Measurements from ENCODE around the gene MYO9A.

Gene MYO9A

DNA sequence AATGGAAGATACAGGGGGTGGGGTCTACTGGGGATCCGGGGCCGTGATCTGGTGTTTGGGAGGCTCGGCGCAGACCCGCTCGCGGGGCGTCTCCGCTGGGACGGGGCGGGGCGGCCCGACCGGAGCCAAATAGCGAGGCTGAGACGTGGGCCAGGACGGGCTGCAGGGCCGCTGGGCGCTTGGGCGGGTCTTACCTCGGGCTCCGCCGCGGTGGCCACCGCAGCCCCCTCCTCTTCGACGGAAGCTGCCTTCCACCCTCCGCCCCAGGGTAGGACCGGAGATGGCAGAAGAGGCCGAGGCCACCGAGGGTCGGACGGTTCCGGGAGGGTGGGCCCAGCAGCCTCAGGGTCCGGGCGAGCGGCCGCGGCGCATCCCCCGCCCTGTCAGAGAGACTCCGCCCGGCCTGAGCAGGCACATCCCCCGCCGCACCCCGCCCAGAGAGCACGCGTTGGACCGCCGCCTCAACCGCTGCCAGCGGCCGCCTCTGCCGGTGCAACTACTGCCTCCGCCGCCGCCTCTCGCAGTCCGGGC is 399 bp downstream of the MYO9A start (continued):
- TF ChIP-seq MEIS1 (CRISPR knock-in tag; IDR thresholded peaks at IDR 0.05; ENCODE audit: borderline replicate concordance): no peak
- no peak for TF ChIP-seq ZNF248 (tag by site-specific recombination; IDR thresholded peaks at IDR 0.05)
- TF ChIP-seq, protein P1, sequence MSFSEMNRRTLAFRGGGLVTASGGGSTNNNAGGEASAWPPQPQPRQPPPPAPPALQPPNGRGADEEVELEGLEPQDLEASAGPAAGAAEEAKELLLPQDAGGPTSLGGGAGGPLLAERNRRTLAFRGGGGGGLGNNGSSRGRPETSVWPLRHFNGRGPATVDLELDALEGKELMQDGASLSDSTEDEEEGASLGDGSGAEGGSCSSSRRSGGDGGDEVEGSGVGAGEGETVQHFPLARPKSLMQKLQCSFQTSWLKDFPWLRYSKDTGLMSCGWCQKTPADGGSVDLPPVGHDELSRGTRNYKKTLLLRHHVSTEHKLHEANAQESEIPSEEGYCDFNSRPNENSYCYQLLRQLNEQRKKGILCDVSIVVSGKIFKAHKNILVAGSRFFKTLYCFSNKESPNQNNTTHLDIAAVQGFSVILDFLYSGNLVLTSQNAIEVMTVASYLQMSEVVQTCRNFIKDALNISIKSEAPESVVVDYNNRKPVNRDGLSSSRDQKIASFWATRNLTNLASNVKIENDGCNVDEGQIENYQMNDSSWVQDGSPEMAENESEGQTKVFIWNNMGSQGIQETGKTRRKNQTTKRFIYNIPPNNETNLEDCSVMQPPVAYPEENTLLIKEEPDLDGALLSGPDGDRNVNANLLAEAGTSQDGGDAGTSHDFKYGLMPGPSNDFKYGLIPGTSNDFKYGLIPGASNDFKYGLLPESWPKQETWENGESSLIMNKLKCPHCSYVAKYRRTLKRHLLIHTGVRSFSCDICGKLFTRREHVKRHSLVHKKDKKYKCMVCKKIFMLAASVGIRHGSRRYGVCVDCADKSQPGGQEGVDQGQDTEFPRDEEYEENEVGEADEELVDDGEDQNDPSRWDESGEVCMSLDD (tag by site-specific recombination; IDR thresholded peaks at IDR 0.05): peak; percentile 72
- peak; percentile 91 for TF ChIP-seq ZEB2 (tag by site-specific recombination; IDR thresholded peaks at IDR 0.05)
- TF ChIP-seq ZNF768 (tag by site-specific recombination; IDR thresholded peaks at IDR 0.05): no peak; the same call in 1 of the 2 replicates
- TF ChIP-seq ZFP37 (tag by site-specific recombination; IDR thresholded peaks at IDR 0.05): peak; percentile 96
- peak; percentile 80; the same call in 1 of the 2 replicates for TF ChIP-seq ZNF837 (tag by site-specific recombination; IDR thresholded peaks at IDR 0.05)
- TF ChIP-seq, protein P2, sequence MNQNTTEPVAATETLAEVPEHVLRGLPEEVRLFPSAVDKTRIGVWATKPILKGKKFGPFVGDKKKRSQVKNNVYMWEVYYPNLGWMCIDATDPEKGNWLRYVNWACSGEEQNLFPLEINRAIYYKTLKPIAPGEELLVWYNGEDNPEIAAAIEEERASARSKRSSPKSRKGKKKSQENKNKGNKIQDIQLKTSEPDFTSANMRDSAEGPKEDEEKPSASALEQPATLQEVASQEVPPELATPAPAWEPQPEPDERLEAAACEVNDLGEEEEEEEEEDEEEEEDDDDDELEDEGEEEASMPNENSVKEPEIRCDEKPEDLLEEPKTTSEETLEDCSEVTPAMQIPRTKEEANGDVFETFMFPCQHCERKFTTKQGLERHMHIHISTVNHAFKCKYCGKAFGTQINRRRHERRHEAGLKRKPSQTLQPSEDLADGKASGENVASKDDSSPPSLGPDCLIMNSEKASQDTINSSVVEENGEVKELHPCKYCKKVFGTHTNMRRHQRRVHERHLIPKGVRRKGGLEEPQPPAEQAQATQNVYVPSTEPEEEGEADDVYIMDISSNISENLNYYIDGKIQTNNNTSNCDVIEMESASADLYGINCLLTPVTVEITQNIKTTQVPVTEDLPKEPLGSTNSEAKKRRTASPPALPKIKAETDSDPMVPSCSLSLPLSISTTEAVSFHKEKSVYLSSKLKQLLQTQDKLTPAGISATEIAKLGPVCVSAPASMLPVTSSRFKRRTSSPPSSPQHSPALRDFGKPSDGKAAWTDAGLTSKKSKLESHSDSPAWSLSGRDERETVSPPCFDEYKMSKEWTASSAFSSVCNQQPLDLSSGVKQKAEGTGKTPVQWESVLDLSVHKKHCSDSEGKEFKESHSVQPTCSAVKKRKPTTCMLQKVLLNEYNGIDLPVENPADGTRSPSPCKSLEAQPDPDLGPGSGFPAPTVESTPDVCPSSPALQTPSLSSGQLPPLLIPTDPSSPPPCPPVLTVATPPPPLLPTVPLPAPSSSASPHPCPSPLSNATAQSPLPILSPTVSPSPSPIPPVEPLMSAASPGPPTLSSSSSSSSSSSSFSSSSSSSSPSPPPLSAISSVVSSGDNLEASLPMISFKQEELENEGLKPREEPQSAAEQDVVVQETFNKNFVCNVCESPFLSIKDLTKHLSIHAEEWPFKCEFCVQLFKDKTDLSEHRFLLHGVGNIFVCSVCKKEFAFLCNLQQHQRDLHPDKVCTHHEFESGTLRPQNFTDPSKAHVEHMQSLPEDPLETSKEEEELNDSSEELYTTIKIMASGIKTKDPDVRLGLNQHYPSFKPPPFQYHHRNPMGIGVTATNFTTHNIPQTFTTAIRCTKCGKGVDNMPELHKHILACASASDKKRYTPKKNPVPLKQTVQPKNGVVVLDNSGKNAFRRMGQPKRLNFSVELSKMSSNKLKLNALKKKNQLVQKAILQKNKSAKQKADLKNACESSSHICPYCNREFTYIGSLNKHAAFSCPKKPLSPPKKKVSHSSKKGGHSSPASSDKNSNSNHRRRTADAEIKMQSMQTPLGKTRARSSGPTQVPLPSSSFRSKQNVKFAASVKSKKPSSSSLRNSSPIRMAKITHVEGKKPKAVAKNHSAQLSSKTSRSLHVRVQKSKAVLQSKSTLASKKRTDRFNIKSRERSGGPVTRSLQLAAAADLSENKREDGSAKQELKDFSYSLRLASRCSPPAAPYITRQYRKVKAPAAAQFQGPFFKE (tag by site-specific recombination; IDR thresholded peaks at IDR 0.05; ENCODE audit: borderline replicate concordance): no peak
- TF ChIP-seq ZNF157 (tag by site-specific recombination; IDR thresholded peaks at IDR 0.05): no peak
- peak; percentile 89; the same call in 1 of the 2 replicates for TF ChIP-seq ZNF580 (tag by site-specific recombination; IDR thresholded peaks at IDR 0.05)
- no peak; the same call in 1 of the 2 replicates for TF ChIP-seq ZNF777 (tag by site-specific recombination; IDR thresholded peaks at IDR 0.05; ENCODE audit: borderline replicate concordance)
- no peak for TF ChIP-seq ZNF174 (tag by site-specific recombination; IDR thresholded peaks at IDR 0.05)
- TF ChIP-seq KLF1 (tag by site-specific recombination; IDR thresholded peaks at IDR 0.05): peak; percentile 96
- TF ChIP-seq ZNF530 (tag by site-specific recombination; IDR thresholded peaks at IDR 0.05; ENCODE audit: low read depth): no peak
- TF ChIP-seq SALL2 (tag by site-specific recombination; IDR thresholded peaks at IDR 0.05; ENCODE audit: borderline replicate concordance): no peak
- no peak for TF ChIP-seq ZNF23 (tag by site-specific recombination; IDR thresholded peaks at IDR 0.05; ENCODE audit: borderline replicate concordance)
- peak; percentile 32; the same call in 1 of the 2 replicates for TF ChIP-seq ZSCAN18 (tag by site-specific recombination; IDR thresholded peaks at IDR 0.05)
- no peak for TF ChIP-seq ZNF830 (tag by site-specific recombination; IDR thresholded peaks at IDR 0.05; ENCODE audit: low read depth)
